Uterus (tissue), 4 donors: ENCODE results near the gene SHISA9. TPM values are rescaled to one million over a fixed set of nuclear protein-coding genes. Genes with fewer than 3 reads are reported as not detected.

Experiments
- DNase-seq, 2 donors: peaks; one replicate each; pipeline ENCODE4 v3.0.0-alpha.2; 2019 to 2020
- H3K27ac ChIP-seq, 2 donors: fragments of 200-600 bp; sonication (generic); 1 replicate in 1 of 2; 2 replicates in 1 of 2; pipeline ENCODE4 v1.5.1; 2016 to 2018
- H3K27me3 ChIP-seq, 2 donors: fragments of 200-600 bp; sonication (generic); one replicate each; pipeline ENCODE4 v1.5.1; 2018 to 2019; ENCODE audit warnings: control low read depth in 1 of 2
- H3K36me3 ChIP-seq, 2 donors: fragments of 200-600 bp; sonication (generic); one replicate each; pipeline ENCODE4 v1.5.1; 2019; ENCODE audit warnings: control low read depth in 1 of 2
- H3K4me1 ChIP-seq, 2 donors: fragments of 200-600 bp; sonication (generic); one replicate each; pipeline ENCODE4 v1.5.1; 2018 to 2019; ENCODE audit warnings: control low read depth in 1 of 2
- H3K4me3 ChIP-seq, 2 donors: fragments of 200-600 bp; sonication (generic); 1 replicate in 1 of 2; 2 replicates in 1 of 2; pipeline ENCODE4 v1.5.1; 2018 to 2019; ENCODE audit warnings: mild to moderate bottlenecking in 1 of 2
- H3K9me3 ChIP-seq, 2 donors: fragments of 200-600 bp; sonication (generic); one replicate each; pipeline ENCODE4 v1.5.1; 2019; ENCODE audit warnings: control low read depth in 1 of 2
- CTCF ChIP-seq, 4 experiments: fragments of 200-600 bp in 2 of 4; fragments of 450-650 bp in 2 of 4; sonication (generic) in 2 of 4; IDR thresholded peaks; one replicate each; pipeline ENCODE4 v1.5.1; 2016 to 2019; ENCODE audit warnings: antibody characterized with exemption in 4 of 4, mild to moderate bottlenecking in 2 of 4, moderate library complexity in 1 of 4
- POLR2A ChIP-seq, 2 donors: fragments of 450-650 bp; IDR thresholded peaks; one replicate each; pipeline ENCODE4 v1.6.1; 2016; ENCODE audit warnings: antibody characterized with exemption in 2 of 2, mild to moderate bottlenecking in 1 of 2, moderate library complexity in 1 of 2
- intact Hi-C: fragments of 100-400 bp; cut with DNase I; formaldehyde crosslinking; loops from one replicate; pipeline ENCODE4 v1.15.1; 2023; ENCODE audit warnings: low total_unique reads
- total RNA-seq, 4 donors: library from RNA; depleted of rRNA in 3 of 4; stranded (reverse); fragments of >200 nt in 3 of 4; gene quantifications; one replicate each; pipeline versions ENCODE4 v1.1.0 to v1.2.4, GENCODE V29; 2014 to 2023
- donor health status: DM: yes; HTN: yes; CAD: no.

SHISA9 gene
- total RNA-seq, 4 donors from 2014 or later: 0.27 TPM; not detected in 3

GRCh38 chr16:12898551-12898950 is 2.8 kb upstream of the SHISA9 start:
- intact Hi-C loops: no loop called here
- peaks cover 0 to 11% of the 10 kb centered on the region in 2 donors for H3K27me3 ChIP-seq
- no peak overlapping the region for H3K4me3 ChIP-seq

GRCh38 chr16:12899529-12900143 is 1.8 kb upstream of the SHISA9 start:
- DNase-seq: no peak
- TF ChIP-seq CTCF (IDR thresholded peaks at IDR 0.05): no peak
- TF ChIP-seq POLR2A (IDR thresholded peaks at IDR 0.05): no peak
- Histone ChIP-seq H3K9me3 (no peaks in the 10 kb centered on the region), H3K4me3 (no peak overlapping the region), H3K27me3 (peaks cover 0 to 11% of the 10 kb centered on the region in 2 donors), H3K36me3 (no peaks in the 10 kb centered on the region), H3K27ac (no peak overlapping the region), H3K4me1 (peaks cover 0 to 10% of the 10 kb centered on the region in 2 donors)
- intact Hi-C loops: no loop called here

More at GRCh38 chr16:12898551-12898950, 2.8 kb upstream of the SHISA9 start:
- H3K36me3 ChIP-seq: no peaks in the 10 kb centered on the region
- peaks cover 0 to 10% of the 10 kb centered on the region in 2 donors for H3K4me1 ChIP-seq
- no peaks in the 10 kb centered on the region for H3K9me3 ChIP-seq
- no peak overlapping the region for H3K27ac ChIP-seq
- TF ChIP-seq CTCF (IDR thresholded peaks at IDR 0.05): no peak
- no peak for TF ChIP-seq POLR2A (IDR thresholded peaks at IDR 0.05)
- DNase-seq: no peak

- no peak for TF ChIP-seq CTCF (IDR thresholded peaks at IDR 0.05)
- TF ChIP-seq POLR2A (IDR thresholded peaks at IDR 0.05): no peak
- H3K27me3 ChIP-seq: peaks cover 0 to 11% of the 10 kb centered on the region in 2 donors
- intact Hi-C loops: no loop called here
- H3K27ac ChIP-seq: no peak overlapping the region
- H3K36me3 ChIP-seq: no peaks in the 10 kb centered on the region
- DNase-seq: no peak
- H3K4me1 ChIP-seq: peaks cover 0 to 10% of the 10 kb centered on the region in 2 donors
- H3K9me3 ChIP-seq: no peaks in the 10 kb centered on the region
- H3K4me3 ChIP-seq: no peak overlapping the region
Measured at GRCh38 chr16:12900156-12900555, 1.2 kb upstream of the SHISA9 start.

- Histone ChIP-seq H3K4me1 (peaks cover 0 to 10% of the 10 kb centered on the region in 2 donors), H3K36me3 (no peaks in the 10 kb centered on the region), H3K27ac (no peak overlapping the region), H3K4me3 (no peak overlapping the region), H3K9me3 (no peaks in the 10 kb centered on the region), H3K27me3 (peaks cover 0 to 11% of the 10 kb centered on the region in 2 donors)
- DNase-seq: no peak
- intact Hi-C loops: no loop called here
- TF ChIP-seq CTCF (IDR thresholded peaks at IDR 0.05) (no peak), POLR2A (IDR thresholded peaks at IDR 0.05) (no peak)
Measured at GRCh38 chr16:12900599-12901203, 697 bp upstream of the SHISA9 start.

GRCh38 chr16:12901204-12901596 is 198 bp upstream of the SHISA9 start:
- Histone ChIP-seq H3K27me3 (peaks cover 0 to 11% of the 10 kb centered on the region in 2 donors), H3K9me3 (no peaks in the 10 kb centered on the region), H3K4me1 (peaks cover 0 to 10% of the 10 kb centered on the region in 2 donors), H3K4me3 (no peak overlapping the region), H3K27ac (no peak overlapping the region), H3K36me3 (no peaks in the 10 kb centered on the region)
- no peak for DNase-seq
- intact Hi-C loops: no loop called here
- TF ChIP-seq POLR2A (IDR thresholded peaks at IDR 0.05) (no peak), CTCF (IDR thresholded peaks at IDR 0.05) (no peak)
